ENCODE measurements around the gene SMLR1. TPM values are rescaled to one million over a fixed set of nuclear protein-coding genes. Genes with fewer than 3 reads are reported as not detected.

SMLR1 gene
- total RNA-seq, 1 experiment from 2014 or later: 0.08 TPM

- TF ChIP-seq CTCF (IDR thresholded peaks at IDR 0.05): no peak
- TF ChIP-seq POLR2AphosphoS5 (IDR thresholded peaks at IDR 0.05; ENCODE audit: low read depth, low read length): no peak
- TF ChIP-seq REST (IDR thresholded peaks at IDR 0.05; ENCODE audit: insufficient read depth in 1 of 2, low read depth in 2 of 2, low read length in 1 of 2): no peak
- TF ChIP-seq TCF7L2 (IDR thresholded peaks at IDR 0.05; ENCODE audit: low read depth, low read length): no peak
- no peak for TF ChIP-seq SIN3A (IDR thresholded peaks at IDR 0.05; ENCODE audit: borderline replicate concordance, insufficient read depth, low read depth, low read length)
- DNase-seq (ENCODE audit: low read depth, low spot score) (no peak), ATAC-seq (no peak)
- intact Hi-C loops (cut with micrococcal nuclease; ENCODE audit: unreplicated experiment): no loop called here
- no peaks in the 10 kb centered on the region for H3K36me3 ChIP-seq (ENCODE audit: control insufficient read depth, insufficient read depth, low read length)
- POLR2A ChIA-PET: no interaction called here
- in situ Hi-C loops (cut with HindIII; ENCODE audit: low pct_unique_long_range_greater_than_20kb, low sequenced_read_pairs): no loop called here
- no peak overlapping the region for H3K27ac ChIP-seq (ENCODE audit: low read length)
- no peak overlapping the region for H3K4me3 ChIP-seq (ENCODE audit: low read depth in 2 of 2, low read length in 2 of 2)
- H3K9me3 ChIP-seq (ENCODE audit: control insufficient read depth, insufficient read depth, low read depth, low read length): no peaks in the 10 kb centered on the region
- no peaks in the 10 kb centered on the region for H3K4me1 ChIP-seq (ENCODE audit: control insufficient read depth, insufficient read depth, low read length)
- no TSS peak for BruUV-seq (replicated peaks)
- CTCF ChIA-PET: no interaction called here
- H3K27me3 ChIP-seq (ENCODE audit: control insufficient read depth, insufficient read depth, low read length): no peaks in the 10 kb centered on the region
Measured at GRCh38 chr6:130810307-130811030, 16.7 kb upstream of the SMLR1 start.

GRCh38 chr6:130811932-130812331, 15.3 kb upstream of the SMLR1 start:
- POLR2A ChIA-PET: interaction anchor here (0.6 kb wide), 1 partner anchor 13 kb away, joined by 3 read pairs; no protein-coding TSS in a partner anchor
- no peaks in the 10 kb centered on the region for H3K36me3 ChIP-seq (ENCODE audit: control insufficient read depth, insufficient read depth, low read length)

More at GRCh38 chr6:130811932-130812331, 15.3 kb upstream of the SMLR1 start:
- Histone ChIP-seq H3K4me1 (ENCODE audit: control insufficient read depth, insufficient read depth, low read length) (no peaks in the 10 kb centered on the region), H3K4me3 (ENCODE audit: low read depth in 2 of 2, low read length in 2 of 2) (no peak overlapping the region), H3K27ac (ENCODE audit: low read length) (no peak overlapping the region), H3K27me3 (ENCODE audit: control insufficient read depth, insufficient read depth, low read length) (no peaks in the 10 kb centered on the region), H3K9me3 (ENCODE audit: control insufficient read depth, insufficient read depth, low read depth, low read length) (no peaks in the 10 kb centered on the region)
- CTCF ChIA-PET: interaction anchor here (0.6 kb wide), 1 partner anchor 285 kb away, joined by 3 read pairs; no protein-coding TSS in a partner anchor
- BruUV-seq (replicated peaks): no TSS peak
- no peak for ATAC-seq
- TF ChIP-seq TCF7L2 (IDR thresholded peaks at IDR 0.05; ENCODE audit: low read depth, low read length): no peak
- no peak for TF ChIP-seq POLR2AphosphoS5 (IDR thresholded peaks at IDR 0.05; ENCODE audit: low read depth, low read length)
- TF ChIP-seq REST (IDR thresholded peaks at IDR 0.05; ENCODE audit: insufficient read depth in 1 of 2, low read depth in 2 of 2, low read length in 1 of 2): no peak
- no peak for TF ChIP-seq SIN3A (IDR thresholded peaks at IDR 0.05; ENCODE audit: borderline replicate concordance, insufficient read depth, low read depth, low read length)
- TF ChIP-seq CTCF (IDR thresholded peaks at IDR 0.05): no peak
- DNase-seq (ENCODE audit: low read depth, low spot score): no peak
- intact Hi-C loops (cut with micrococcal nuclease; ENCODE audit: unreplicated experiment) (no loop called here), in situ Hi-C loops (cut with HindIII; ENCODE audit: low pct_unique_long_range_greater_than_20kb, low sequenced_read_pairs) (no loop called here)

Data from Panc1 (cell line).